Loucy (cell line): ENCODE measurements around the gene MAPKAP1.

Experiments used
- CTCF ChIP-seq: fragments of 200-600 bp; sonication (generic); conservative IDR thresholded peaks from 2 replicates; pipeline ENCODE4 v1.5.1; 2014; ENCODE audit warnings: mild to moderate bottlenecking, antibody characterized with exemption, low read length
- EZH2phosphoT487 ChIP-seq: fragments of 200-600 bp; IDR thresholded peaks from 2 replicates; pipeline ENCODE4 v1.6.1; 2018; ENCODE audit warnings: antibody characterized with exemption, mild to moderate bottlenecking, moderate library complexity, borderline replicate concordance

- TF ChIP-seq CTCF, result no peak
- TF ChIP-seq EZH2phosphoT487, result no peak
Observed at GRCh38 chr9:125495172-125496119, 211.6 kb downstream of the MAPKAP1 start.
